G401 (cell line): ENCODE data around the gene NCOA6. TPM values are rescaled to one million over a fixed set of nuclear protein-coding genes. Genes with fewer than 3 reads are reported as not detected.

ENCODE experiments used
- DNase-seq: peaks from one replicate; pipeline ENCODE4 v3.0.0-alpha.2; 2015; ENCODE audit warnings: low spot score
- in situ Hi-C: cut with HindIII; loops from 2 replicates; pipeline ENCODE4 v1.10.0; 2016; ENCODE audit warnings: low sequenced_read_pairs, mixed read lengths
- total RNA-seq: library from RNA; depleted of rRNA; stranded (reverse); fragments of >200 nt; shearing (Covaris generic); gene quantifications from 2 replicates; pipeline ENCODE4 v1.2.3, GENCODE V29; 2014; rRNA removed

NCOA6 gene
- total RNA-seq, 1 experiment from 2014 or later: 5.8 TPM

- in situ Hi-C loops: no loop called here
- DNase-seq: peak; percentile 95
These were observed 148.6 kb downstream of the NCOA6 start, which contains the start of gene PIGU for GRCh38 chr20:34676642-34677373. PIGU (minus strand) TSS chr20:34677092; CDS start chr20:34677085, 7 bp downstream.

GRCh38 chr20:34675993-34676641 is 149.3 kb downstream of the NCOA6 start:
- no peak for DNase-seq
- in situ Hi-C loops: no loop called here

- in situ Hi-C loops: no loop called here
- DNase-seq: no peak
These were observed 149.9 kb downstream of the NCOA6 start for GRCh38 chr20:34675561-34675960.

GRCh38 chr20:34673412-34673811 is 152.0 kb downstream of the NCOA6 start:
- in situ Hi-C loops: no loop called here
- DNase-seq: no peak

GRCh38 chr20:34669094-34669493 is 156.4 kb downstream of the NCOA6 start:
- in situ Hi-C loops: no loop called here
- no peak for DNase-seq

Other genes starting within 250 kb of the NCOA6 start
- 11.8 and 15.8 TPM in 2 replicates for gene PIGU, start 148.6 kb downstream of the NCOA6 start, total RNA-seq
- 3.6 and 4.6 TPM in 2 replicates for gene TP53INP2, start 121.3 kb downstream of the NCOA6 start, total RNA-seq
- gene GGT7, start 47.2 kb upstream of the NCOA6 start, total RNA-seq: 11.2 and 13.8 TPM in 2 replicates
- 45.4 and 65.8 TPM in 2 replicates for gene ACSS2, start 51.0 kb upstream of the NCOA6 start, total RNA-seq
- gene GSS, start 130.2 kb upstream of the NCOA6 start, total RNA-seq: 104 and 112 TPM in 2 replicates
- 0.06 and 0.24 TPM in 2 replicates for gene MYH7B, start 130.2 kb upstream of the NCOA6 start, total RNA-seq